ENCODE measurements around the gene TAPBP.

DNA sequence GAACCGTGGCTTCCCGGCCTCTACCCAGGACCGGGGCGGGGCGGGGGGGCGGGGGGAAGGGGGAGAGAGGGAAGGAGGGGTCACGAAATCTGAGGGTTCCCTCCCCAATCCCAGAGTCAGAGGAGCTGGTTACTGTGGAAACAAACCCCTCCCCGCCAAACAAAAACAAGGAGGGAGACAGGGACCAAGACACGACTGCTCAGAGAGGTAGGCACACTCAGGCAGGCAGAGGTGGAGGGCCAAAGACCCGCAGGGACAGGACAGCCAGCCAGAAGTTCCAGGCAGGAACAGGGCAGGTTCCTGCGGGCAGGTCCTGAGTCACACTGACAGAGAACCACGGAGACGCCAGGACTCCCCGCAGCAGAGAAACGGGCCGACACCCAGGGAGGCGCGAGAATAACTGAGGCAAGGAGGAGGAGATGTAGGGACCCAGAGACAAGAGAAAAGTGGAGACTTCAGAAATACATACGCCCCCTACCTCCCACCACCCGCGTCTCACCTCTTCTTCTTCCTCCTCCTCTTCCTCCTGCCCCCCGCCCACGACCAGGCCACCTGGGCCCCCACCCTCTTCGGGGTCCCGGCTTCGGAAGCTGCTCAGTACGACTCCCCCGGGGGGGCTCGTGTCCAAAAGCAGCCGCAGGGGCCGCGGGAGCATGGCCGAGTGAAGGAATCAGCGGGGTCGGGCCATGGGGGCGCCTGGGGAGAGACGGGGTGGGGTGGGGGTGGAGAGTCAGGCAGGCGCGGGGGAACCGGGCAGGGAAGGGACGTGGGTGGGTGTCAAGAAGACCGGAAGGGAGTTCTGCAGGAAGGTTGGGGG is 15.7 kb downstream of the TAPBP start:
- TF ChIP-seq CTCF (conservative IDR thresholded peaks at IDR 0.05) (no peak), ZFX (IDR thresholded peaks at IDR 0.05) (no peak; the same call in 1 of the 2 replicates)
